ENCODE data around the gene TMEM30A.
A peak's percentile ranks its signal among the peaks of the same experiment; 100 is the strongest.

The TMEM30A gene

DNA sequence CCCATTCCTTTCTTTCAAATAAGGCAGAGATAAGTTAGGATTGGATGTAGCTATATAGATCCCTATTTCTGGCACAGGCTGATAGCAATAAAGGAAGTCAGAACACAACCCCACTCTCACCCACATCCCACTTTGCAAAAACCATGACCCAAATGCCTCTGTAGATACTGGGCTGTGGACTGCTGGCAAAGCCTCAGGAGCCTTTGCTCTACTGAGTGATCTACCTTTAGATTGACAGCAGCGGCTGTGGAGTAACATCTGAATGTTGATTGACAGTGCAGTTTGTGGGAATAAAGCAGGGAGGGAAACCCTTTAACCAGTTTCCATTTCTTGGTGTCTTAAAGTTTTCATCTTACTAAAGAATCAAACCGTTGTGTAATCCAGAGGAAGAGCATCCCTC lies 6.7 kb upstream of the TMEM30A start:
- no peak for DNase-seq

DNA sequence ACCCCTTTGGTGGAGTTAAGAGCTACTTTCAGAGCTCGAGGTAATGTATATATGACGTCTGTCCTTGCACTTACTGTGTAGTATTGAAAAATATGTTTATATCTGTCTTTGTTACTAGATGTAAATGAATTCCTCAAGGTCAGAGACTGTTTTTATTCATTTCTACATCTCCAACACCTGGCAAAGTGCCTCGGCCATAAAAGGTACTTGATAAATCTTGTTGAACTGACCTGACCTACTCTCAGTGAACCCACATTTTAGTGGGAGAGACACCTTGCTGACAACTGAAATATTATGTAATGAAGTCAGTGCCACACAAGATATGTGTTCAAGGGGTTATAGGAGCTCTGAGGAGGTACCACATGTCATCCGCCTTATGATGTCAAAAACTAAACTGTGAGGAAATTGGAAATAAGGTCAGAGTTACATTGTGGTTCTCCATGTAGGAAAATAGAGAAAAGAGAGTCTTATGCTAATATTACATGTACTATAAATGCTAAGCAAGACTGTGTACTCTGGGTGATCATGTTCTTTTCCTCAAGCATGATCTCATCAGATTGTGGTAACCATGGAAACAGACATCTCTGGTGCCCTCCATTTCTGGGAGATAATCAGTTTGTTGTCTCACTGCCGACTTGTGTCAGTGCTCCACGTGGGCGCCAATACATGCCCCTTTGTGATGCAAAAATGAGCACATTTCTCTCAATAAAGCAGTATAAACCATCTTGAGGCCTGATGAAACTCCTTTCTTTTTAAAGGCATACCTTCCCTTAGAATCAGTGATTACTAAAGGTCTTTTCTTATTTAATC lies 5.7 kb upstream of the TMEM30A start:
- no peak for DNase-seq

- no peak for DNase-seq
Measured at GRCh38 chr6:75288023-75288422, 3.4 kb upstream of the TMEM30A start.

GRCh38 chr6:75287424-75287823 lies 2.8 kb upstream of the TMEM30A start:
- DNase-seq = no peak

DNA sequence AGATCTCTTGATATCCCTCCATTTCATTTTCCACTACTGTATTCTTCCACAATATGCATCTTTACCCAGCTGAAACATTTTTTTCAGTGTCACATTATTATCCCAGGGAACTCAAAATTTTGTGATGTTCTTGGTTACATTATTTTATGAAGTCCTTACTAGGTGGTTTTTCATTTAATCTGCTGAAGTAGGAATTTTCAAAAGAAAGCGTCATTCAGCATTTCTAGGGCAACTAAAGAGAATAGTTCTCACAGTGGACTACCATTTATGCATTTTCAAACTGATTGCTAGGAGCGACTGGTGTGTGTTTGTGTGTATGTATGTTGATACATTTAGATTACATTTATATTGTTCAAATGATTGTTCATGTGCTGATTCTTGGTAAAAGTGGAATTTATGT lies 2.4 kb upstream of the TMEM30A start:
- no peak for DNase-seq

DNA sequence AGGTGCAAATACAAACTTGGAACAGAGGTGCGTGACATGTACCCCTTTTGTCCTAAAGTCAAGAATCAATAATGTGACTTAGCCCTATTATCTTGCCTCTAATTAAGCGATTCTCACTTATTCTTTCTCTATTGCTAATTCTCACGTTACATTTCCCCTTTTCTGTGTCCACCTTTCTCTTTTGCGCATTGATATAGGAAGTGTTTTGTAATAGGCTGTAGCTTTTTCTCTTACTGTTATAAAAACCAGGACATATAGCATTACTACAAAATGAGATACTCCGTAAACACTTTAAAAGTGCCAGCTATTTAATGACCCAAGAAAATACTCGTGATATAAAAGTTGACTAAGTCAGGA lies 669 bp upstream of the TMEM30A start:
- DNase-seq = no peak

GRCh38 chr6:75283907-75284631 lies 523 bp downstream of the TMEM30A start:
- no peak for DNase-seq

DNA sequence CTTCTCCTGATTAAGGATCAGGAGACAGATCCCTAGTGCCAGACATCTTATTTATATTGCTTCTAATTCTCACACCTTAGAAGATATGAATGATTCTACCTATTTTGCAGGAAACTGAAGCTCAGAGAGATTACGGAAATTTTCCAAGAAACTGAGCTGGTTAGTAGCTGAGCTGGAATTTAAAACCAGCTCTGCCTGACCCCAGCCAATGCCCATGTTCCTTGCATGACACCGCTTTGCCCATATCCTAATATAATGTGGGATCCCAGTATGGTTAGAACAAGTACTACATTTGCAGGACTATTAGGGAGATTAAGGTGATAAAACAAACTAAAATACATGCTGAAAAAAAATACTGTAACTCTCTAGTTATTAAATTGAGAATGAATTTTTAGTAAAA lies 1.9 kb downstream of the TMEM30A start:
- no peak for DNase-seq

- DNase-seq = no peak
Measured at GRCh38 chr6:75281653-75282052, 2.9 kb downstream of the TMEM30A start.

GRCh38 chr6:75280131-75280855 lies 4.3 kb downstream of the TMEM30A start:
- no peak for DNase-seq

- no peak for DNase-seq
Measured at GRCh38 chr6:75279418-75279817, 5.2 kb downstream of the TMEM30A start.

- no peak for DNase-seq
Measured at GRCh38 chr6:75278474-75279077, 6.0 kb downstream of the TMEM30A start.

DNA sequence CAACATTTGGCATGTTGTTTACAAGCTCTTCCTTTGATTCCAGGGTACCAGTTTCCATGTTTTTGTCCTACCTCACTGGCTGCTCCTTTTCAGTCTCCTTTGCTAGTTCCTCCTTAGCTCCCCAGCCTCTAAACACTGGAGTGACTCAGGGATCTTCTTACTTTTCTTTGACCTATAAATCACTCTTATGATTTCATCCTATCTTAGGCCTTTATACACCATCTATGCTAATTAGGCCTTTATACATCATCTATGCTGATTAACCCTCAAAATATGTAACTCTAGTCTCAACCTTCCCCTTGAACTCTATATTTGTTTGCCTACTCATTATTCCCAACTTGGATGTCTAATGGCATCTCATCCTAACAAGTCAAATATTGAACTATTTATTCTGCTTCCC lies 9.5 kb downstream of the TMEM30A start:
- DNase-seq = peak; percentile 89

DNA sequence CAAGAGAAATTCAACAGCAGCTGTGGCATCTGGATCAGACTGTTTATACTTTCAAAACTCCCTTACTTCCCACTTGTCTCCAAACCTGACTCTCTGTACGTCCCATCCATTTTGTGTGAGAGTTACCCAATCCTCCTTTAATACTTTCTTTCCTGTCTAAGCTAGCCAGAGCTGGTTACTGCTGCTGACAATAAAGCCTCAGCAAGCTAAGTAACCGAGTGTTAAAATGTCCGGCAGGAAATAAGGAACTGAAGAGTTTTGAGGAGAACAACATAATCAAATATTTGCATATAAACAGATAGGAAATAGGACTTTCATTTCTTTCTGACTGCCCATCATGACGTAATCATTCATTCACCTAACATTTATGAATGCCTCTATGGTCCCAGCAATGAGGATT lies 11.6 kb downstream of the TMEM30A start:
- DNase-seq = no peak

- peak; percentile 50 for DNase-seq
Measured at GRCh38 chr6:75272145-75272840, 12.3 kb downstream of the TMEM30A start.

- no peak for DNase-seq
Measured at GRCh38 chr6:75268988-75269354, 15.6 kb downstream of the TMEM30A start.

- DNase-seq = no peak
Measured at GRCh38 chr6:75268121-75268987, 16.2 kb downstream of the TMEM30A start.

GRCh38 chr6:75267461-75267860 lies 17.1 kb downstream of the TMEM30A start:
- DNase-seq = no peak

- peak; percentile 55 for DNase-seq
Measured at GRCh38 chr6:75266716-75267291, 17.8 kb downstream of the TMEM30A start.

DNA sequence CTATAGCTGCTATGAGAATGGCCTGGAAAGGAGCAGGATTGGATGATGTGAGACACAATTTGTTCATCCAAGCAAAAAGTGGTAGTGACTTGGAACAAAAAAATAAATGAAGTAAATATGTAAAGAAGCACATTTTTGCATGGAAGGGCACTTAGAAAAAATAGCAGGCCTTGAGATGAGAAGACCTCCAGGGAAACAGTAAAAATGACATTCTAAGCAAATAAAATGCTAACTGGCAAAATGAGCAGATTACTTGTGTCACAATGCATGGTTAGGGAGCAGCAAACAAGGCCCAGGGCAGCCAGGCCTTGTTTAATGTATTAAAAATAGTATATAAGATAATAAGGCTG lies 21.2 kb downstream of the TMEM30A start:
- no peak for DNase-seq

DNA sequence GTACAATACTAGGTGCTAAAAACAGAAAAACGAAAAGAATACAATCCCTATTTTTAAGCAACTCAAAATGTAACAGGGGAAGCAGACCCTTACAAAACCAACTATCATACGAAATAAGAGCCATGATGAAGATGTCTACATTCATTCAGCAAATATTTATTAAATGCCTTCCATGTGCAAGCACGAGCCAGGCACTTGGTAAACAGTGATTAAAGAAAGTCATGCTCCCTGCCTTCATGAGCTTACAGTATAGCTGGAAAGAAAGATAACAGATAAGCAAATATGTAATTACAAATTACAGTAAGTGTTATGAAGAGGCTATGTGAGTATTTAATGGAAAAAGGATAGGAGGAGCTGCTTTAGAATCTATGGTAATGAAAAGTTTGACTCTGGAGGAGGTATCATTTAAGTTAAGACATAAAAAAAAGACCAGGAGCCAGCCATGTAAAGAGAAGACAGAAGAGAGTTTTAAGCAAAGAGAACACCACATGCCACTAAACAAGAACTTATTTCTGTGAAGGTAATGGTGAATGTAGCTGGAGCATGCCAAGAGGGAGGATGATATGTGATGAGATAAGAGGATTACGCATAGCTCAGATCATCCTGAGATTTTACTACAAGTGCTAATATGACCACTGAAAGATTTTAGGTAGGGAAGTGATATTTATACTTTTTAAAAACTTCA lies 21.7 kb downstream of the TMEM30A start:
- DNase-seq = no peak

All from fibroblast of upper back skin (primary cell).